ENCODE results near the gene METTL6. TPM values are rescaled to one million over a fixed set of nuclear protein-coding genes. Genes with fewer than 3 reads are reported as not detected.
"Not testable (repeated sequence)": the region's sequence is repeated elsewhere in the genome, so short reads cannot be mapped to it uniquely, and the experiment has no call there.

METTL6 gene
- total RNA-seq, 1 donor from 2014 or later: 16.0 TPM

- TF ChIP-seq CTCF (IDR thresholded peaks at IDR 0.05; ENCODE audit: unreplicated experiment): no peak
- Mint-ChIP-seq H3K4me3 (ENCODE audit: unreplicated experiment) (no peak overlapping the region), H3K27ac (ENCODE audit: unreplicated experiment) (no peak overlapping the region), H3K9me3 (ENCODE audit: unreplicated experiment) (no peaks in the 10 kb centered on the region), H3K27me3 (ENCODE audit: unreplicated experiment) (no peaks in the 10 kb centered on the region), H3K4me1 (ENCODE audit: unreplicated experiment) (peaks cover 3% of the 10 kb centered on the region), H3K36me3 (ENCODE audit: low read depth, unreplicated experiment) (peaks cover 3% of the 10 kb centered on the region)
- DNase-seq (ENCODE audit: low spot score): no peak
Measured at GRCh38 chr3:15460891-15461531, 33.7 kb upstream of the METTL6 start.

- no peak for TF ChIP-seq CTCF (IDR thresholded peaks at IDR 0.05; ENCODE audit: unreplicated experiment)
- no peak overlapping the region for H3K27ac Mint-ChIP-seq (ENCODE audit: unreplicated experiment)
- H3K9me3 Mint-ChIP-seq (ENCODE audit: unreplicated experiment): no peaks in the 10 kb centered on the region
- peaks cover 3% of the 10 kb centered on the region for H3K4me1 Mint-ChIP-seq (ENCODE audit: unreplicated experiment)
- DNase-seq (ENCODE audit: low spot score): no peak
- H3K4me3 Mint-ChIP-seq (ENCODE audit: unreplicated experiment): no peak overlapping the region
- H3K36me3 Mint-ChIP-seq (ENCODE audit: low read depth, unreplicated experiment): peaks cover 3% of the 10 kb centered on the region
- peaks cover 4% of the 10 kb centered on the region for H3K27me3 Mint-ChIP-seq (ENCODE audit: unreplicated experiment)
Measured at GRCh38 chr3:15458212-15458780, 31.0 kb upstream of the METTL6 start.

- not testable (repeated sequence) for H3K9me3 Mint-ChIP-seq (ENCODE audit: unreplicated experiment)
Measured at GRCh38 chr3:15456915-15457314, 29.6 kb upstream of the METTL6 start.

GRCh38 chr3:15456321-15456720, 29.0 kb upstream of the METTL6 start:
- Mint-ChIP-seq H3K9me3 (ENCODE audit: unreplicated experiment) (no peaks in the 10 kb centered on the region), H3K27ac (ENCODE audit: unreplicated experiment) (no peak overlapping the region), H3K27me3 (ENCODE audit: unreplicated experiment) (peaks cover 4% of the 10 kb centered on the region), H3K4me1 (ENCODE audit: unreplicated experiment) (peaks cover 1% of the 10 kb centered on the region), H3K36me3 (ENCODE audit: low read depth, unreplicated experiment) (peaks cover 5% of the 10 kb centered on the region), H3K4me3 (ENCODE audit: unreplicated experiment) (no peak overlapping the region)
- no peak for TF ChIP-seq CTCF (IDR thresholded peaks at IDR 0.05; ENCODE audit: unreplicated experiment)
- DNase-seq (ENCODE audit: low spot score): no peak

More at GRCh38 chr3:15456915-15457314, 29.6 kb upstream of the METTL6 start:
- not testable (repeated sequence) for H3K27ac Mint-ChIP-seq (ENCODE audit: unreplicated experiment); H3K4me3 Mint-ChIP-seq (ENCODE audit: unreplicated experiment); DNase-seq (ENCODE audit: low spot score); H3K27me3 Mint-ChIP-seq (ENCODE audit: unreplicated experiment); H3K36me3 Mint-ChIP-seq (ENCODE audit: low read depth, unreplicated experiment); H3K4me1 Mint-ChIP-seq (ENCODE audit: unreplicated experiment)

GRCh38 chr3:15455756-15456155, 28.4 kb upstream of the METTL6 start:
- Mint-ChIP-seq H3K4me3 (ENCODE audit: unreplicated experiment) (no peak overlapping the region), H3K27ac (ENCODE audit: unreplicated experiment) (no peak overlapping the region), H3K9me3 (ENCODE audit: unreplicated experiment) (no peaks in the 10 kb centered on the region), H3K4me1 (ENCODE audit: unreplicated experiment) (no peaks in the 10 kb centered on the region), H3K27me3 (ENCODE audit: unreplicated experiment) (peaks cover 4% of the 10 kb centered on the region), H3K36me3 (ENCODE audit: low read depth, unreplicated experiment) (peaks cover 9% of the 10 kb centered on the region)
- no peak for DNase-seq (ENCODE audit: low spot score)
- no peak for TF ChIP-seq CTCF (IDR thresholded peaks at IDR 0.05; ENCODE audit: unreplicated experiment)

All from endothelial cell (in vitro differentiated cells).